H1 (cell line): ENCODE measurements around the gene ASTN2.

ENCODE experiments used
- BCL11A ChIP-seq, 2 experiments: IDR thresholded peaks; one replicate each; pipeline ENCODE4 v1.6.1; 2011; ENCODE audit warnings: low read depth in 2 of 2, low read length in 2 of 2, mild to moderate bottlenecking in 2 of 2
- CBX8 ChIP-seq: fragments of 300-800, 300-1000 bp; sonication (generic); IDR thresholded peaks from 2 replicates; pipeline ENCODE4 v1.7.1; 2016; ENCODE audit warnings: low read depth, low read length, borderline replicate concordance
- CTCF ChIP-seq, 3 experiments: IDR thresholded peaks; 1 replicate in 2 of 3; 2 replicates in 1 of 3; pipeline versions ENCODE4 v1.5.1 to v1.6.1; 2011; ENCODE audit warnings: low read length in 3 of 3, mild to moderate bottlenecking in 3 of 3, inconsistent platforms in 2 of 3, low read depth in 1 of 3, moderate library complexity in 1 of 3; ENCODE audit not compliant: insufficient read depth in 1 of 3; ENCODE audit errors: control extremely low read depth in 1 of 3
- EP300 ChIP-seq, 2 experiments: IDR thresholded peaks; 1 replicate in 1 of 2; 2 replicates in 1 of 2; pipeline ENCODE4 v1.6.1; 2011 to 2012; ENCODE audit warnings: low read depth in 2 of 2, low read length in 2 of 2, mild to moderate bottlenecking in 2 of 2, borderline replicate concordance in 1 of 2, inconsistent platforms in 1 of 2, moderate library complexity in 1 of 2
- EZH2 ChIP-seq: fragments of 200-600 bp; sonication (generic); IDR thresholded peaks from 2 replicates; pipeline ENCODE4 v1.7.1; 2012; ENCODE audit warnings: low read depth, mild to moderate bottlenecking, moderate library complexity, low read length, inconsistent platforms; ENCODE audit not compliant: severe bottlenecking
- JUND ChIP-seq: IDR thresholded peaks from 2 replicates; pipeline ENCODE4 v1.6.1; 2011; ENCODE audit warnings: mild to moderate bottlenecking, improper control_type of control experiment, low read length
- KDM1A ChIP-seq: fragments of 200-600, 300-600 bp; sonication (generic); IDR thresholded peaks from 2 replicates; pipeline ENCODE4 v1.7.1; 2016; ENCODE audit warnings: mild to moderate bottlenecking, low read length, borderline replicate concordance
- NRF1 ChIP-seq: IDR thresholded peaks from 2 replicates; pipeline ENCODE4 v1.6.1; 2011; ENCODE audit warnings: mild to moderate bottlenecking, low read depth, low read length, improper control_type of control experiment
- POLR2A ChIP-seq, 2 experiments: IDR thresholded peaks; 1 replicate in 1 of 2; 2 replicates in 1 of 2; pipeline ENCODE4 v1.6.1; 2011; ENCODE audit warnings: low read depth in 2 of 2, low read length in 2 of 2, mild to moderate bottlenecking in 2 of 2; ENCODE audit errors: control extremely low read depth in 1 of 2
- RAD21 ChIP-seq, 2 experiments: IDR thresholded peaks in 1 of 2; conservative IDR thresholded peaks in 1 of 2; 2 replicates each; pipeline ENCODE4 v1.6.1; 2011; ENCODE audit warnings: low read depth in 2 of 2, low read length in 2 of 2, improper control_type of control experiment in 1 of 2, inconsistent platforms in 1 of 2, mild to moderate bottlenecking in 1 of 2, moderate library complexity in 1 of 2
- RFX5 ChIP-seq: IDR thresholded peaks from 2 replicates; pipeline ENCODE4 v1.6.1; 2011; ENCODE audit warnings: low read depth, low read length, improper control_type of control experiment, borderline replicate concordance
- RNF2 ChIP-seq: fragments of 200-900, 300-1000 bp; sonication (generic); IDR thresholded peaks from 2 replicates; pipeline ENCODE4 v1.7.1; 2016; ENCODE audit warnings: borderline replicate concordance, low read depth, mild to moderate bottlenecking, antibody characterized with exemption, low read length; ENCODE audit not compliant: poor library complexity, severe bottlenecking; ENCODE audit errors: missing control alignments
- USF2 ChIP-seq: IDR thresholded peaks from 2 replicates; pipeline ENCODE4 v1.6.1; 2011; ENCODE audit warnings: low read length, improper control_type of control experiment
- YY1 ChIP-seq: IDR thresholded peaks from 2 replicates; pipeline ENCODE4 v1.6.1; 2011; ENCODE audit warnings: low read depth, mild to moderate bottlenecking, low read length

GRCh38 chr9:117123729-117124128, 291.1 kb downstream of the ASTN2 start:
- no peak for TF ChIP-seq USF2
- no peak for TF ChIP-seq EP300 (IDR thresholded peaks at IDR 0.05; ENCODE audit: borderline replicate concordance in 1 of 2, low read depth in 2 of 2, low read length in 2 of 2)
- no peak for TF ChIP-seq YY1
- no peak for TF ChIP-seq CTCF (IDR thresholded peaks at IDR 0.05; ENCODE audit: control extremely low read depth in 1 of 3, insufficient read depth in 1 of 3, low read depth in 1 of 3, low read length in 3 of 3)
- no peak for TF ChIP-seq JUND
- no peak for TF ChIP-seq KDM1A
- TF ChIP-seq RAD21 (IDR thresholded peaks at IDR 0.05 in 1 of 2, conservative IDR thresholded peaks at IDR 0.05 in 1 of 2; ENCODE audit: low read depth in 2 of 2, low read length in 2 of 2), result no peak
- TF ChIP-seq POLR2A (IDR thresholded peaks at IDR 0.05; ENCODE audit: control extremely low read depth in 1 of 2, low read depth in 2 of 2, low read length in 2 of 2), result no peak
- no peak for TF ChIP-seq RFX5
- no peak for TF ChIP-seq CBX8
- no peak for TF ChIP-seq RNF2
- TF ChIP-seq BCL11A (IDR thresholded peaks at IDR 0.05; ENCODE audit: low read depth in 2 of 2, low read length in 2 of 2), result no peak
- TF ChIP-seq NRF1, result no peak
- TF ChIP-seq EZH2, result no peak
